MM.1S (cell line): ENCODE data around the gene NRG2.

Experiments
- EZH2 ChIP-seq: fragments of 300-600 bp; sonication (generic); optimal IDR thresholded peaks from 2 replicates; pipeline ENCODE3; 2017; ENCODE audit warnings: low read depth, mild to moderate bottlenecking, antibody characterized with exemption, low read length, mixed read lengths
- EZH2phosphoT487 ChIP-seq: fragments of 300-600 bp; sonication (generic); IDR thresholded peaks from 2 replicates; pipeline ENCODE4 v1.6.1; 2018; ENCODE audit warnings: antibody characterized with exemption, low read length
- TF ChIP-seq, protein P1 (sequence below): fragments of 300-600 bp; sonication (generic); IDR thresholded peaks from 2 replicates; pipeline ENCODE4 v1.5.1; 2016; ENCODE audit warnings: antibody characterized with exemption, low read length, mixed read lengths

- TF ChIP-seq EZH2phosphoT487, result no peak
- TF ChIP-seq, protein P1, sequence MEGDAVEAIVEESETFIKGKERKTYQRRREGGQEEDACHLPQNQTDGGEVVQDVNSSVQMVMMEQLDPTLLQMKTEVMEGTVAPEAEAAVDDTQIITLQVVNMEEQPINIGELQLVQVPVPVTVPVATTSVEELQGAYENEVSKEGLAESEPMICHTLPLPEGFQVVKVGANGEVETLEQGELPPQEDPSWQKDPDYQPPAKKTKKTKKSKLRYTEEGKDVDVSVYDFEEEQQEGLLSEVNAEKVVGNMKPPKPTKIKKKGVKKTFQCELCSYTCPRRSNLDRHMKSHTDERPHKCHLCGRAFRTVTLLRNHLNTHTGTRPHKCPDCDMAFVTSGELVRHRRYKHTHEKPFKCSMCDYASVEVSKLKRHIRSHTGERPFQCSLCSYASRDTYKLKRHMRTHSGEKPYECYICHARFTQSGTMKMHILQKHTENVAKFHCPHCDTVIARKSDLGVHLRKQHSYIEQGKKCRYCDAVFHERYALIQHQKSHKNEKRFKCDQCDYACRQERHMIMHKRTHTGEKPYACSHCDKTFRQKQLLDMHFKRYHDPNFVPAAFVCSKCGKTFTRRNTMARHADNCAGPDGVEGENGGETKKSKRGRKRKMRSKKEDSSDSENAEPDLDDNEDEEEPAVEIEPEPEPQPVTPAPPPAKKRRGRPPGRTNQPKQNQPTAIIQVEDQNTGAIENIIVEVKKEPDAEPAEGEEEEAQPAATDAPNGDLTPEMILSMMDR, result no peak
- TF ChIP-seq EZH2, result no peak
Measured at GRCh38 chr5:139898981-139899380, 144.1 kb downstream of the NRG2 start.
